IPS DF 4.7 (cell line): ENCODE data around the gene TGIF2LX.
"Not testable (repeated sequence)": the region's sequence is repeated elsewhere in the genome, so short reads cannot be mapped to it uniquely, and the experiment has no call there.

Source experiments
- DNase-seq: peaks from one replicate; pipeline ENCODE4 v3.0.0-alpha.2; 2013; ENCODE audit warnings: low spot score; ENCODE audit errors: extremely low read depth

TGIF2LX gene

DNA sequence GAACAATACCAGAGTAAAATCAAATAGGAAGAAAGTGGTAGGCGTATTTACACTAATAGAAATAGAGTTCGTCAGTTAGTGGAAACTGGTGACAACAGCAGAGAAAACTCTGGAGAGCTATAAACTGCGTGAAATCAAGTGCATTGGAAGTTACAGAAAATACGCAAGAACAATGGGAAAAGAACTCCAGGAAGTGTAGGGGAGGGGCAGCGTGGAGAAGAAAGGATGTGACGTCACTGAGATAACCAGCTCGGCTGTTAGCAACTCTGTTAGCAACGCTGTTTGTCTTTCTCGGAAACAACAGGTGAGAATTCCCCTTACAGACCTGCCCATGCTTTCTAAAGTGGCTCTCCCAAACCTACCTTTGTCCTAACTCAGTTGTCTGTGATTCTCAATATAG lies at the start of gene TGIF2LX:
Gene TGIF2LX, plus strand, starts transcription at position 244 of the 400 bp plus-strand sequence. CDS start 178 bp downstream, outside the sequence.
- not testable (repeated sequence) for DNase-seq

DNA sequence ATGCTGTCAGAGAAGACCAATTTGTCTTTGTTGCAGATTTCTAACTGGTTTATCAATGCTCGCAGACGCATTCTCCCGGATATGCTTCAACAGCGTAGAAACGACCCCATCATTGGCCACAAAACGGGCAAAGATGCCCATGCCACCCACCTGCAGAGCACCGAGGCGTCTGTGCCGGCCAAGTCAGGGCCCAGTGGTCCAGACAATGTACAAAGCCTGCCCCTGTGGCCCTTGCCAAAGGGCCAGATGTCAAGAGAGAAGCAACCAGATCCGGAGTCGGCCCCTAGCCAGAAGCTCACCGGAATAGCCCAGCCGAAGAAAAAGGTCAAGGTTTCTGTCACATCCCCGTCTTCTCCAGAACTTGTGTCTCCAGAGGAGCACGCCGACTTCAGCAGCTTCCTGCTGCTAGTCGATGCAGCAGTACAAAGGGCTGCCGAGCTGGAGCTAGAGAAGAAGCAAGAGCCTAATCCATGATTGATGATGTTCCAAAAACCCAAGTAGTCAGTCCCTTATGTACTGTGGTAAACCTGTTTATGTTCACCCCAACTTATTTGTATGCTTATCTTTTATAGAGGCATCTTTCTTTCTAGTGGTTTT lies 728 bp downstream of the TGIF2LX start:
- DNase-seq, result not testable (repeated sequence)

- DNase-seq, result not testable (repeated sequence)
These were observed 21.4 kb downstream of the TGIF2LX start for GRCh38 chrX:89943077-89943476.

- not testable (repeated sequence) for DNase-seq
These were observed 43.9 kb downstream of the TGIF2LX start for GRCh38 chrX:89965588-89965987.
